HEK293 (cell line): ENCODE results near the gene SERPINA1.

ENCODE experiments used
- ATF2 ChIP-seq: fragments of 450-650 bp; formaldehyde crosslinking; IDR thresholded peaks from 2 replicates; pipeline ENCODE4 v1.5.1; 2016; ENCODE audit warnings: missing biosample characterization, missing genetic modification characterization, low read depth
- CTCF ChIP-seq: fragments of 450-650 bp; formaldehyde crosslinking; IDR thresholded peaks from 2 replicates; pipeline ENCODE4 v1.5.1; 2016; ENCODE audit warnings: missing biosample characterization, missing genetic modification characterization
- HOXA7 ChIP-seq: sonication (generic); formaldehyde crosslinking; IDR thresholded peaks from 2 replicates; pipeline ENCODE4 v1.8.1; 2022; ENCODE audit warnings: missing genetic modification reagents, borderline replicate concordance
- KLF10 ChIP-seq: fragments of 450-650 bp; IDR thresholded peaks from 2 replicates; pipeline ENCODE4 v1.5.1; 2018; ENCODE audit warnings: missing biosample characterization, mild to moderate bottlenecking, missing genetic modification characterization
- SCRT1 ChIP-seq: fragments of 450-650 bp; formaldehyde crosslinking; IDR thresholded peaks from 2 replicates; pipeline ENCODE4 v1.5.1; 2016; ENCODE audit warnings: missing biosample characterization, missing genetic modification characterization, borderline replicate concordance
- SP7 ChIP-seq: fragments of 450-650 bp; formaldehyde crosslinking; IDR thresholded peaks from 2 replicates; pipeline ENCODE4 v1.5.1; 2016; ENCODE audit warnings: missing biosample characterization, missing genetic modification characterization
- TCF7L2 ChIP-seq: IDR thresholded peaks from 2 replicates; pipeline ENCODE4 v1.6.1; 2011; ENCODE audit warnings: low read depth, mild to moderate bottlenecking, inconsistent platforms, low read length, moderate library complexity, borderline replicate concordance
- ZNF140 ChIP-seq: fragments of 450-650 bp; formaldehyde crosslinking; IDR thresholded peaks from 2 replicates; pipeline ENCODE4 v1.5.1; 2016; ENCODE audit warnings: missing biosample characterization, missing genetic modification characterization
- ZNF274 ChIP-seq, 2 experiments: fragments of 200-500 bp in 1 of 2; fragments of 450-650 bp in 1 of 2; sonication (Bioruptor generic) in 1 of 2; formaldehyde crosslinking in 1 of 2; IDR thresholded peaks; 2 replicates each; pipeline versions ENCODE4 v1.5.1 to v1.6.1; 2014 to 2016; ENCODE audit warnings: borderline replicate concordance in 1 of 2, inconsistent platforms in 1 of 2, low read length in 1 of 2, missing biosample characterization in 1 of 2, missing genetic modification characterization in 1 of 2

GRCh38 chr14:94376108-94376975 is 12.1 kb downstream of the SERPINA1 start:
- TF ChIP-seq SCRT1 (tag by site-specific recombination) (no peak), TCF7L2 (no peak), KLF10 (no peak), ZNF140 (no peak), ZNF274 (IDR thresholded peaks at IDR 0.05; ENCODE audit: low read length) (no peak), ZNF274 (tag by site-specific recombination; IDR thresholded peaks at IDR 0.05; ENCODE audit: borderline replicate concordance) (no peak), CTCF (tag by site-specific recombination) (no peak), ATF2 (no peak), SP7 (tag by site-specific recombination) (no peak), HOXA7 (CRISPR knock-in tag) (no peak)
